Naive B cell (primary cell): ENCODE results near the gene GPR155. TPM values are rescaled to one million over a fixed set of nuclear protein-coding genes. Genes with fewer than 3 reads are reported as not detected.
"Not testable (repeated sequence)": the region's sequence is repeated elsewhere in the genome, so short reads cannot be mapped to it uniquely, and the experiment has no call there.

Source experiments
- ATAC-seq, 2 donors: fragments of 150-1000 bp; cut with Tn5 transposase; 2 replicates each; pipeline ENCODE4 v1.10.0; 2021; ENCODE audit warnings: low read depth in 2 of 2, mild to moderate bottlenecking in 2 of 2, moderate library complexity in 2 of 2
- DNase-seq: peaks from one replicate; pipeline ENCODE4 v3.0.0; 2022
- H3K27ac Mint-ChIP-seq, 6 donors: one replicate each; pipeline ENCODE4 v1.8.0; 2020 to 2022; ENCODE audit warnings: mild to moderate bottlenecking in 6 of 6, mixed read lengths in 6 of 6, moderate library complexity in 5 of 6, inconsistent platforms in 2 of 6
- H3K27me3 Mint-ChIP-seq, 3 donors: one replicate each; pipeline ENCODE4 v1.8.0; 2021 to 2022; ENCODE audit warnings: mixed read lengths in 3 of 3, mild to moderate bottlenecking in 1 of 3
- H3K36me3 Mint-ChIP-seq, 2 donors: one replicate each; pipeline ENCODE4 v1.8.0; 2020 to 2022; ENCODE audit warnings: mixed read lengths in 2 of 2, inconsistent platforms in 1 of 2, mild to moderate bottlenecking in 1 of 2
- H3K4me1 Mint-ChIP-seq, 3 donors: one replicate each; pipeline ENCODE4 v1.8.0; 2020 to 2022; ENCODE audit warnings: mixed read lengths in 3 of 3, inconsistent platforms in 1 of 3, mild to moderate bottlenecking in 1 of 3, moderate library complexity in 1 of 3
- H3K4me3 Mint-ChIP-seq, 8 donors: one replicate each; pipeline ENCODE4 v1.8.0; 2020 to 2022; ENCODE audit warnings: mild to moderate bottlenecking in 8 of 8, mixed read lengths in 8 of 8, moderate library complexity in 8 of 8, inconsistent platforms in 2 of 8
- H3K9me3 Mint-ChIP-seq, 7 donors: one replicate each; pipeline ENCODE4 v1.8.0; 2020 to 2022; ENCODE audit warnings: mixed read lengths in 7 of 7, mild to moderate bottlenecking in 5 of 7, inconsistent platforms in 2 of 7, moderate library complexity in 1 of 7
- polyA plus RNA-seq, 6 donors: library from polyadenylated mRNA; unstranded; fragments of 300-500 nt; fragmentation: Illumina TruSeq; gene quantifications; one replicate each; pipeline ENCODE4 v1.2.3, GENCODE V29; 2021; ENCODE audit warnings: low read depth in 6 of 6

The GPR155 gene
- polyA plus RNA-seq, 6 donors from 2014 or later, result 1.9 to 6.5 (median 4.1) TPM

DNA sequence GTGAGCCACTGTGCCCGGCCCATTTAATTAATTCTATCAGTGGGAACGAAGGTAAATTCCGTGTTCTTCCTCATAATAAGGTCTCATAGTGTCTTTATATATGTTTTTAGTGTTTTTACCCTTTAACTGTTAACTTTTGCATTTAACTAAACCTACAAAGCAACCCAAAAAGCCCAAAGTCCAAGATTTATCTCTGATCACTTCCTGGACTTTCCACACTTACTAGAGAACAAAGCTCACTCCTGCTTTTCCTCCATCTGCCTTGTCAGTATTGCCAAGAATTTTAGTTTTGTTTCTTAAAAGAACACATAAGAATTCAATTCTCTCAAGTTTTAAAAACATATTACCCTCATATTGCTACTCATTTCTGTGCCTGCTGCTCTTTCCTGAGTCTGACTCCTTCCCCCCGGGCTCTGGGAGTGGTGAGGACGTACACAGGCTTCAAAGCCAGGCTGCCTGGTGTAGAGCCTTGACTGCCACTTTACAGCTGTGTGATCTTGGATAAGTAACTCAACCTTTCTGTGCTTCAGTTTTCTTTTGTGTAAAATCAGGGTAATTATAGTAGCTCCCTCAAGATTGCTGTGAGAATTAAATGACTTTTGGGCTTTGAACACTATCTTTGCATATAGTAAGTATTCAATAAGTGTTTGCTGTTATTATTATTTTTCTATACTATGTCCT, 24.9 kb upstream of the GPR155 start:
- H3K27me3 Mint-ChIP-seq, result peaks cover 0 to 5% (median 0%) of the 10 kb centered on the region in 3 donors
- no peak overlapping the region for H3K4me3 Mint-ChIP-seq
- peaks cover 10 to 42% (median 37%) of the 10 kb centered on the region in 7 donors for H3K9me3 Mint-ChIP-seq
- peaks cover 11 to 30% of the 10 kb centered on the region in 2 donors for H3K36me3 Mint-ChIP-seq
- no peak overlapping the region for H3K27ac Mint-ChIP-seq
- H3K4me1 Mint-ChIP-seq, result peaks cover 4 to 9% (median 6%) of the 10 kb centered on the region in 3 donors
- ATAC-seq, result no peak
- no peak for DNase-seq

DNA sequence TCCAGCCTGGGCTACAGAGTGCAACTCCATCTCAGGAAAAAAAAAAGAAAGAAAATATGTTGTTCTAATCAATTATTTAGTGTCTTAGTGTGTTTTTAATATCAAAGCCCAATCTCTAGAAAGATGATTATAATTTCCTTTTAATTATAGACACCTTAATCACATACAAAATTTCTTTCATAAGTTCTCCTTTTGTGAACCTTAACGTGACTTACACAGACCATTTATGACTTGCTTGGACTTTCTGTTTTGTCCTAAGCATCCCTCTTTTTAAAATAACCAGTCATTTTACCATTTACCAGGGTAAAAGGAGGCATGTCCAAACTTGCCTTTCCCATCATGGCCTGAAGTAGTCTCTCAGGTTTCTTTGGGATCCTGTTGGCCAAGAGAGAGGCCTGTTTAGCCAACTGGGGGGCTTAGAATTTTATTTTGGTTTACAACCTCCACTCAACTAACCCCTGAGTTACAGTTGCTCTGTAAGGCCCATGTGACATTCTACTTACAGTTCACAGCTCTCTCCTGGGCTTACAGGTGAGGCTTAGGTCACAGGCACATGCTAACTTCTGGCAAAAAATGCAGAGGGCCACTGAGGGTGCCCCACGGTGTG, 23.9 kb upstream of the GPR155 start:
- no peak overlapping the region for H3K4me3 Mint-ChIP-seq
- DNase-seq (no peak), ATAC-seq (no peak)
- H3K36me3 Mint-ChIP-seq, result peaks cover 11 to 30% of the 10 kb centered on the region in 2 donors
- peaks cover 0 to 2% (median 0%) of the 10 kb centered on the region in 3 donors for H3K4me1 Mint-ChIP-seq
- peaks cover 10 to 42% (median 37%) of the 10 kb centered on the region in 7 donors for H3K9me3 Mint-ChIP-seq
- no peak overlapping the region for H3K27ac Mint-ChIP-seq
- H3K27me3 Mint-ChIP-seq, result peaks cover 0 to 5% (median 0%) of the 10 kb centered on the region in 3 donors

DNA sequence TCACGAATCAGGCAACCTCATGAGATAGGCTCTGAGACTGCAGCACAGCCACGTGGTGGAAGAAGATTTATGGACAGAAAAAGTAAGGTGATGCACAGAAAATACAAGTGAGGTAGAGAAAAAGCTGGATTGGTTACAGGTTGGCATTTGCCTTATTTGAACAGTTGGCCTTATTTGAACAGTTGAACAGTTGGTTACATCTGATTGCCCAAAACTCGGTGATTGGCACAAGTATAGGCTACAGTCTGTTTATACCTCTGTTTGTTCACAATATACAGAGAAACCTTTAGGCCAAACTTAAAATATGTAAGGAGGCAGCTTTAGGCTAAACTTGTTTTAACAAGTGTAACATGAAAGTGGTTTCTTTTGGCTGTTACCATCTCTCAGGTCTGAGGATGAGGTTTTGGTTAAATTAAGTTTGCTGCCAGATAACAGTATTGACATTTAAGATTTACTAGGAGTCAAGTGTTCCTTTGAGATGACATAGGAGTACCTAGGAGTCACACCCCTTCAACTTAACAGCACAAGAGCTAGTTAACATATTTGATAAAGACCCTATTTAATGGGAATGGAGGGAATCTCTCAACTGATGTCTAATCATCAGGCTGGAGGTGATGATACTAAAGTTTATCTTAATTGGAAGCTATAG, 16.5 kb upstream of the GPR155 start:
- DNase-seq (no peak), ATAC-seq (no peak)
- H3K9me3 Mint-ChIP-seq, result peaks cover 0 to 6% (median 4%) of the 10 kb centered on the region in 7 donors
- peaks cover 0 to 8% of the 10 kb centered on the region in 2 donors for H3K36me3 Mint-ChIP-seq
- no peak overlapping the region for H3K4me3 Mint-ChIP-seq
- peaks cover 0 to 2% (median 0%) of the 10 kb centered on the region in 3 donors for H3K4me1 Mint-ChIP-seq
- H3K27ac Mint-ChIP-seq, result peak overlapping the region in 1 of 6 donors; percentile 37
- H3K27me3 Mint-ChIP-seq, result no peaks in the 10 kb centered on the region

DNA sequence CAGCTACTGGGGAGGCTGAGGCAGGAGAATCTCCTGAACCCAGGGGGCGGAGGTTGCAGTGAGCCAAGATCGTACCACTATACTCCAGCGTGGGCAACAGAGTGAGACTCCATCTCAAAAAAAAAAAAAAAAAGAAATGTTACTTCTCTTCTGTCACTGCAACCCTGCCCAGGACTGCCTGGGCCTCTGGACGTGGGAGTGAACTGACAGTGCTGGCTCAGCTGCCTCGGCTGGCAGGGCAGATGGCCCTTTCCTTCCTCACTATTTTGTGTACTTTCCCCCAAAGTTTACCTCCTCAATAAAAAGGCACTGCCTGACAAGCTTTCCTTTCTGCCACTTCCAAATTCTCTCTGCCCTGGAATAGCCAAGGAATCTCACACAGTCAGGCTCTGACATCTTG, 12.5 kb upstream of the GPR155 start:
- Mint-ChIP-seq H3K27ac (peak overlapping the region in 1 of 6 donors; percentile 88), H3K36me3 (no peaks in the 10 kb centered on the region), H3K9me3 (no peaks in the 10 kb centered on the region), H3K4me1 (peaks cover 0 to 5% (median 0%) of the 10 kb centered on the region in 3 donors), H3K4me3 (no peak overlapping the region), H3K27me3 (no peaks in the 10 kb centered on the region)
- no peak for ATAC-seq
- DNase-seq, result no peak

- Mint-ChIP-seq H3K27me3 (no peaks in the 10 kb centered on the region), H3K36me3 (no peaks in the 10 kb centered on the region), H3K4me1 (peaks cover 10 to 36% (median 14%) of the 10 kb centered on the region in 3 donors), H3K9me3 (no peaks in the 10 kb centered on the region), H3K27ac (peak overlapping the region in 1 of 6 donors; percentile 33), H3K4me3 (peak overlapping the region in 1 of 8 donors; percentile 16)
- DNase-seq (no peak), ATAC-seq (no peak)
Measured at GRCh38 chr2:174495365-174496012, 8.7 kb upstream of the GPR155 start.

DNA sequence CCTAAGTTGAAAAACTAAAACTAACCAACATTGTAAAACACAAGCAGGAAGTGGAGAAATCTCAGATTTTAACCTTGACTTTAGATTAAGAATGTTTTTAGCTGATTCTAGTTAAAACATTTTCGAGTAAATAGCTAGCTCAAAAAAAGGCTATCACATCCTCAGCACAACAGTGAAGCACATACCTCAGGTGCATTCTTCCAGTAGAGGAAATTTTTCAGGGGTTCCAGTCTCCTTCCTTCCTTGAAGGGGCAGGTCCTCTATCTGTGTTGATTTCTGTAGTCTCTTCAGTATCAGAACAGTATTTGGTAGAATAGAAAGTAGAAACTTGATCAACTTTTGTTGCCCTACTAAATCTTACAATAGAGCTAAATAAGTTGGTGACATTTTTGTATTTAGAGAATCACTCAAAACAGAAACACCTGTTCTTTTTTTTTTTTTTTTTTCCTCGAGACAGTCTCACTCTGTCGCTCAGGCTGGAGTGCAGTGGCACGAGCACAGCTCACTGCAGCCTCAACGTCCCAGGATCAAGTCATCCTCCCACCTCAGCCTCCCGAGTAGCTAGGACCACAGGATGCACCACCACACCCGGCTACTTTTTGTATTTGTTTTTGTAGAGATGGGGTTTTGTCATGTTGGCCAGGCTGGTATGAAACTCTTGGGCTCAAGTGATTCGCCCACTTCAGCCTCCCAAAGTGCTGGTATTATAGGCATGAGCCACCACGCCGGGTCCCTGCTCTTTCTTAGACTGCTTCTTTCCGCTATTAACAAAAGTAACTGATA, 6.9 kb upstream of the GPR155 start:
- Mint-ChIP-seq H3K27ac (peak overlapping the region; percentile 95 to 98 (median 98)), H3K4me1 (peaks cover 21 to 52% (median 30%) of the 10 kb centered on the region in 3 donors), H3K4me3 (peak overlapping the region; percentile 66 to 94 (median 89)), H3K36me3 (no peaks in the 10 kb centered on the region), H3K9me3 (peaks cover 0 to 4% (median 0%) of the 10 kb centered on the region in 7 donors), H3K27me3 (no peaks in the 10 kb centered on the region)
- ATAC-seq (peak; percentile 6 to 29), DNase-seq (no peak)

- peaks cover 0 to 4% (median 0%) of the 10 kb centered on the region in 7 donors for H3K9me3 Mint-ChIP-seq
- ATAC-seq, result peak; percentile 96 to 97
- H3K27ac Mint-ChIP-seq, result peak overlapping the region; percentile 95 to 98 (median 98)
- H3K36me3 Mint-ChIP-seq, result no peaks in the 10 kb centered on the region
- peaks cover 28 to 52% (median 35%) of the 10 kb centered on the region in 3 donors for H3K4me1 Mint-ChIP-seq
- H3K27me3 Mint-ChIP-seq, result no peaks in the 10 kb centered on the region
- DNase-seq, result peak; percentile 84
- peak overlapping the region; percentile 66 to 94 (median 89) for H3K4me3 Mint-ChIP-seq
Measured at GRCh38 chr2:174492963-174493431, 6.2 kb upstream of the GPR155 start.

- H3K9me3 Mint-ChIP-seq, result peaks cover 0 to 4% (median 0%) of the 10 kb centered on the region in 7 donors
- peaks cover 28 to 57% (median 35%) of the 10 kb centered on the region in 3 donors for H3K4me1 Mint-ChIP-seq
- ATAC-seq (no peak), DNase-seq (no peak)
- H3K27ac Mint-ChIP-seq, result peak overlapping the region in 4 of 6 donors; percentile 32 to 98 (median 72)
- H3K27me3 Mint-ChIP-seq, result no peaks in the 10 kb centered on the region
- peak overlapping the region in 1 of 8 donors; percentile 52 for H3K4me3 Mint-ChIP-seq
- H3K36me3 Mint-ChIP-seq, result no peaks in the 10 kb centered on the region
Measured at GRCh38 chr2:174491947-174492346, 5.1 kb upstream of the GPR155 start.

DNA sequence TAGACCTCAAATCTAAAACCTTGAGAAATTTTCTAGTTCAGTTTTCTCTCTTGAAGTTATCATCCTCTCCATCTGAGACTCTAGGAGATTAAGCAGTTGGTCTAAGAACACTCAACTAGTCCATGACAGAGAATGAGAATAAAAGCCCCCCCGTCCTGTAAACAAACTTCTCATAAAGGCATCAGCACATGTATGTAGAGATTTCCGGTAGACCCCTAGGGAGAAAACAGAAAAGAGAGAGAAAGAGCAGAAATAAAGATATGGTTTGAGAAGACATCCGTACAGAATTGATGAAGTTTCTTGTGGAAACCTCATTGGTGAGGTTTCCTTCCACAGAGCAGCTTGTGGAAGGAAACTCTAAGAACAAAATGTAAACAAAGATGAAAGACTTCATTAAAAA, 3.2 kb upstream of the GPR155 start:
- Mint-ChIP-seq H3K9me3 (peaks cover 0 to 4% (median 0%) of the 10 kb centered on the region in 7 donors), H3K36me3 (no peaks in the 10 kb centered on the region), H3K4me3 (peak overlapping the region in 6 of 8 donors; percentile 14 to 76 (median 50)), H3K27me3 (no peaks in the 10 kb centered on the region), H3K27ac (peak overlapping the region; percentile 47 to 98 (median 86)), H3K4me1 (peaks cover 36 to 70% (median 40%) of the 10 kb centered on the region in 3 donors)
- no peak for DNase-seq
- no peak for ATAC-seq

DNA sequence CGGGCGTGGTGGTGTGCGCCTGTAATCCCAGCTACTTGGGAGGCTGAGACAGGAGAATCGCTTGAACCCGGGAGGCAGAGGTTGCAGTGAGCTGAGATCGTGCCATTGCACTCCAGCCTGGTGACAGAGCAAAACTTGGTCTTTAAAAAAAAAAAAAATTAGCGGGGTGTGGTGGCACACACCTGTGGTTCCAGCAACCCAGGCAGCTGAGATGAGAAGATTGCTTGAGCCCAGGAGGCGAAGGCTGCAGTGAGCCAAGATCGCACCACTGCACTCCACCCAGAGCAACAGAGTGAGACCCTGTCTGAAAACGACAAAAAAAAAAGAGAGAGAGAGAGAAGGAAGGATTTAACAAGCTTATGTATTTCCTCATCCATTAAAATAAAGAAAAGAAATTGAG, 2.7 kb upstream of the GPR155 start:
- Mint-ChIP-seq H3K4me1 (peaks cover 36 to 70% (median 40%) of the 10 kb centered on the region in 3 donors), H3K27ac (peak overlapping the region; percentile 78 to 98 (median 86)), H3K4me3 (peak overlapping the region in 7 of 8 donors; percentile 14 to 76 (median 63))
- not testable (repeated sequence) for H3K9me3 Mint-ChIP-seq, H3K36me3 Mint-ChIP-seq, ATAC-seq, H3K27me3 Mint-ChIP-seq
- DNase-seq, result peak; percentile 20

DNA sequence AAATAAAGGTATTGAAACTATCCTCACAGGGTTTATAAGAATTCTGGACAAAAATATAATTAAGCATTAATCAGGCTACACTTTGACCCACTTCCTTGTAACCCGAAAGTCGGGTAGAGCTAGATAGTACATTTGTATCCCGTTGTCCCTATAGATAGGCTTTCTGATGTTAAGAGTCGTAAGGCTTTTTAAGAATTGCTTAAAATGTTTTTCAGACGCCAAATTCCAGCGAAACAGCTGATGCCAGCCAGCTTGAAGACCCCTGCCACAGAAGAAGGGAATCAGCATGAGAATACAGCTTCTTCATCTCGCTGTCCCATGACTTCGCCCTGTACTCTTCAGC, 962 bp upstream of the GPR155 start:
- H3K27me3 Mint-ChIP-seq, result no peaks in the 10 kb centered on the region
- H3K27ac Mint-ChIP-seq, result peak overlapping the region in 3 of 6 donors; percentile 55 to 81 (median 78)
- H3K9me3 Mint-ChIP-seq, result peaks cover 0 to 4% (median 0%) of the 10 kb centered on the region in 7 donors
- DNase-seq, result no peak
- no peak for ATAC-seq
- H3K36me3 Mint-ChIP-seq, result peaks cover 0 to 2% of the 10 kb centered on the region in 2 donors
- peaks cover 31 to 55% (median 34%) of the 10 kb centered on the region in 3 donors for H3K4me1 Mint-ChIP-seq
- peak overlapping the region; percentile 91 to 99 (median 97) for H3K4me3 Mint-ChIP-seq

GRCh38 chr2:174487108-174487819, 435 bp upstream of the GPR155 start:
- peak overlapping the region; percentile 51 to 97 (median 92) for H3K27ac Mint-ChIP-seq
- peaks cover 0 to 4% (median 0%) of the 10 kb centered on the region in 7 donors for H3K9me3 Mint-ChIP-seq
- peak; percentile 83 to 85 for ATAC-seq
- H3K36me3 Mint-ChIP-seq, result peaks cover 0 to 3% of the 10 kb centered on the region in 2 donors
- H3K4me1 Mint-ChIP-seq, result peaks cover 29 to 50% (median 32%) of the 10 kb centered on the region in 3 donors
- H3K4me3 Mint-ChIP-seq, result peak overlapping the region; percentile 91 to 99 (median 97)
- no peaks in the 10 kb centered on the region for H3K27me3 Mint-ChIP-seq
- peak; percentile 80 for DNase-seq
